HL-60/S4 treated with phorbol 12-myristate 13-acetate at 8.2 ng/mL for 4 days and 3 days (cell line): ENCODE data around the gene ERAL1.
"Not testable (repeated sequence)": the region's sequence is repeated elsewhere in the genome, so short reads cannot be mapped to it uniquely, and the experiment has no call there.

Experiments
- in situ Hi-C: fragments of 300-500 bp; cut with MboI; formaldehyde crosslinking; loops from 2 replicates; pipeline ENCODE4 v1.15.0; 2022; ENCODE audit warnings: low sequenced_read_pairs

Gene ERAL1

DNA sequence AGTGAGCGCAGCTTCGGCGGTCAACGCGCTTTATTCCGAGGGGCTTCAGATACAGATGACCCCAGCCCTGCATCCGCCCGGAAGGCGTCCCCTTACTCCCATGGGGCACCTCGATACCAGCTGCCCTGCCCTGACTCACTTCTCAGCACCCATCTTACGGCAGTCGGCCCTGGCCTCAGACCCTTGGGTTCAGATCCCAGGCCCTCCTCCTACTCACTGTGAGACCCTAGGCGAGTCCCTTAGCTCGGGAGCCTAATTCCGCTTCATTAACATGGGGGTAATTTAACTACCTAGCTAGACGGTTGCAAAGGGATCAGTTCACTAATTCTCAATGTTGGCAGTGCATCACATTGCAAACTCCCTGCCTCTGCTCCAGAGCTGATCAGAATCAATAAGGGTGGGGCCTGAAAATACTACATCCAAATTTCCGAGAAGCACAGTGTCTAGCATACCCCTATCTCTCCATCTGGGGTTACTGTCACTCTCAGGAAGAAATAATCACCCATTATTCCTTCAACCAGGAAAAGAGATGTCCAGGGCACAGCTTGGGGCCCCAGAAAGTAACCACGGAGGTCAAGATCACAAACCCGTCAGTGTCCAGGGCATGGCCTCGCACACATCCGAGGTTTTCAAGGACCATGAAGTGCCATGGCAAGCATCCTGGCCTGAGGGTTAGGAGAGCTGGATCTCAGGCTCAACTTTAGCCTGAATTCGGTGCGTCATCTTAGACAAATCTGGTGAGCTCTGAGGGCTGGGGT, 43.1 kb downstream of the ERAL1 start:
- in situ Hi-C loops: no loop called here

DNA sequence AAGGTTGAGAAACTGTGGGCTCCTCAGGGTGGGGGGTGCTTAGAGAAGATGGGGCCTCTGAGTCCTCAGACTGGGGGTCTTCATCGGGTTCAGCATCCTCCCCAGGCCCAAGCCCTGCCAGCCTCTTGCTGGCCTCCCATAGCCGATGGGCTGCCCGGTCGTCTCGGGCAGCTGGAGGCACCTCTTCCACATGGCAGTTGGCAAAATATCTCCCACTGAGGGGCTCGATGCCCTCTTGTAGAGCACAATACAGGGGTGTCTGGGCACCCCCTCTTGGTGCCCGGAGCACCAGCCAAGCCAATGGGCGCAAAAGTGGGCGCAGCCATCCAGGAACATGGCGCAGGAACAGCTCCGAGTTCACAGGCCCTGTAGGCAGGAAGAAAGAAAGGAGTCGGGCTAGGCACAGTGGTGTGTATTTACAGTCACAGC, 43.7 kb downstream of the ERAL1 start:
- in situ Hi-C loops: no loop called here

DNA sequence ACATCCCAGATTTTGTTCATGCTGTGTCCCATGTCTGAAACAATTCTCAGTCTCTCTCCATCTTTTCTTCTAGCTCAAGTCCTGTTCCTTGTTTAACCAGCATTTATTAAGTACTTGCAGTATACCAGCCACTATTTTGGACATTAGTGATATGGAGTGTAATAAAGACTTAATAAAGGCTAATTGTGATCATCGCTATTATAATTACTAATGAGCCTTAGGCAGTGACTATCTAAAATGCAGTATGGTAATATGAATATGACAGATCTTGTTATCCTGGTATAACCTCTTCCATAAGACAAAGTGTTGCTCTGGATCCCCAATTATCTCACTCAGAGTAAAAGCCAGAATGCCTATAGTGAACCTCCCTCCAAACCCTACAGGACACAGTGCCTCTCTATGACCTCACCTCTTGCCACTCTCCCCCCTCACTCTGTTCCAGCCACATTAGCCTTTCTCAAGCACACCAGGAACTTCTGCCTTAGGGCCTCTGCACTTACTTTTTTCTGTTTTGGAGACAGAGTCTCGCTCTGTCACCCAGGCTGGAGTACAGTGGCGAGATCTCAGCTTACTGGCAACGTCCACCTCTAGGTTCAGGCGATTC, 44.5 kb downstream of the ERAL1 start:
- in situ Hi-C loops: no loop called here

DNA sequence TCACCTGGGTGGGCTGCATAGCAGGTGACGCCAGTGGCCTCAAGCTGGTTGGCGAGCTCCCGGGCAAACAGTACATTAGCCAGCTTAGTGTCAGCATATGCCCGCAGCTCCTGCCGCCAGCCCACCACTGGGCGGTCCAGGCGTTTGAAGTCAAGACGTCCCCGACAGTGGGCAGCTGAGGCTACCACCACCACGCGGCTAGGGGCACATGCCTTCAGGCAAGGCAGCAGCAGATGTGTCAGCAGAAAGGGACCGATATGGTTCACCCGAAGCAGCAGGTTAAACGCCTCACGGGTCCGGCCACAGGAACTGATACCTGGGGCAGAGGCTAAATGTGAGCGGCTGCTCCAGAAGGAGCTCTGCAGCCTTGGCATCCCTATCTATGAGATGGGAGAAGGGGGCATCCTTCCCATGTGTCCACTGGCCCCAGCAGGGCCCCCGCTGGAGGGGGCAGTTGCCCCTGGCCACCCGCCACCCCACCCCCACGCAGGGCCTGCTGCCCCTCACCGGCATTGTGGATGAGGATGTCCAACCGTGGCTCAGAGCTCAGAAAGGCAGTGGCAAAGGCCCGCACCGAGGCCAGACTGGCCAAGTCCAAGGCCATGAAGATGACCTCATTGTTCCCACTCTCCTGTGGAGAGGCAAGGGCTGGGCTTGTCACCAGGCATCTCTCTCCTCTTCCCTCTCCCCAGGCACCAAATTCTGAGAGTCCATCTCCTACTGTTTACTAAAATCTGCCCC, 46.3 kb downstream of the ERAL1 start:
- in situ Hi-C loops: no loop called here

DNA sequence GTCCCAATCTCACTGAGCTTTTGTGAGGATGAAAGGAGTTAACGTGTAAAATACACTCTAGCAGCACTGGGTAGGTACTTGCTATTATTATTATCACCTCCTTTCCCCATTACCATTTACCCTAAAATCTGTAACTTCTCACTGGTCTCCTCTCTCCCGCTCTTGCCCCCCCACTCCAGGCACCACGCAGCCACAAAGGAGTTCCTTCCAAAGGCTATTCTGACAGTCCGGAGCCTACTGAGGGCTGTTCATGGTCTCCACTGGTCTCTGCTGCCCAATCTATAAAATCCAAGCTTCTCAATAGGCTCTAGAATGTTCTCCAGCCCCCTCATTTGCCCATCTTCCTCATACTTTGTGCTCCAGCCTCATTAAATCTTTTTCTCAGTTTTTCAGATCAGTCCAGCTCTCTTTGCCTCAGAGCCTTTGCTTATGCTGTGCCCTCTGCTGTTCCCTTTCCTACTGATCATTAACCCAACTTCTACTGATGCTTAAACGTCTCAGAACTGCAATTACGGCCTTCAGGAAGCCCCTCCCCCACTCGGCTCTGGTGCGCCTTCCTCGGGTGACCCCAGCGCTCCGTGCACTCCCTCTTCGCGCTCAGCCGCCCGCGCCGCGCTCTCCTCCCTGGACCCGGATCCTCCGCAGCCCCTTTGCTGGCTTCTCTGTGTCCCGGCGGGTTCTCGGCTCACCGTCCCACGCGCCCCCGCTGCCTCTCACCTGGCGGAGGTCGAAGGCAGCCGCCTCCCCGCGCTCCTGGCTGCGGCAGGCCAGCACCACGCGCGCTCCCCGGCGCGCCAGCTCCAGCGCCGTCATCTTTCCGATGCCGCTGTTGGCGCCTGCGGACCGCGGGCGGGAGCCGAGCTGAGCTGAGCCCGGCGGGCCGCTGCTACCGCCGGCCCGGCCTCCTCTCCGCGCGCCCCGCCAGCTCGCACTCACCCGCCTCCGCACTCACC, 47.3 kb downstream of the ERAL1 start:
- in situ Hi-C loops: no loop called here

DNA sequence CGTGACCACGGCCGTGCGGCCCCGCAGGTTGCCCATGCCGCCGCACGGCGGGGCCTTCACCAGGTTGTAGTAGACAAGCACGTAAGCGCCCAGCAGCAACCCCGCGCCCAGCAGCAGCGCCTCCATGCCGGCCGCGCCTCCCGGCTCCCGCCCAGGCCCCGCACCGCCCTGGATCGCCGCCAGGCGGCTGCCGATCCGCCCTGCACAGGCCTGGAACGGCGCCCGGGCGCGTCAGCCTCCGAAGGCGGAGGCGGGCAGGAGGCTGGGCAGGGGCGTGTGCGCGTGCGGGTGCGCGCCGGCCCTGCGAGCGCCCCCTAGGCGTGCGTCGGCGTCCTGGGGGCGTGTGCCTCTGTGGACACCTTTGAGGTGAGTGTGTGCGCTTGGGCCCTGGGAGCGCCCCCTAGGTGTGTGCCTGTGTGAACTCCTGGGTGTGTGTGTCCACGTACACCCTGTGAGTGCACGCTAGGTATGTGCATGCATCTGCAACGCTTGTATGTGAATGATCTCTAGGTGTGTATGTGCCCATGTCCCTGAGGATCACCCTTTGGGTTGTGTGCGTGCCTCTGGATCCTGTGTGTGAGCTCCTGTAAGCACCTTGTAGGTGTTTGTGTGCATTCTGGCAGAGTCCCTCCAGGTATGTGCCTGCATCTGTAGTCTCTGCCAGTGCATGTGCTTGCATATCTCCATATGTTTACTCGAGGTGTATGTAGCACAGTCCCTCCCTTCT, 48.2 kb downstream of the ERAL1 start, which contains the start of gene DHRS13:
TSS of gene DHRS13 (minus strand) at position 261 of the 727 bp plus-strand sequence. CDS start at position 126, 135 bp downstream.
- in situ Hi-C loops: no loop called here

DNA sequence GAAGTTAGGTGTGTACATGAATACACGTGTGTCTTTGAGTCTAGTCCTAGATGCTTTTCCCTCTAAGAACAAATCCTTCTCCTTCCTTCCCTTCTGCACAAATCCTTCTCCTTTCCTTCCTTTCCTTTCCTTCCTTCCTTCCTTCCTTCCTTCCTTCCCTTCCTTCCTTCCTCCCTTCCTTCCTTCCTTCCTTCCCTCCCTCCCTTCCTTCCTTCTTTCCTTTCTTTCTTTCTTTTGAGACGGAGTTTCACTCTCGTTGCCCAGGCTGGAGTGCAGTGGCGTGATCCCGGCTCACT, 48.7 kb downstream of the ERAL1 start:
- in situ Hi-C loops: not testable (repeated sequence)

DNA sequence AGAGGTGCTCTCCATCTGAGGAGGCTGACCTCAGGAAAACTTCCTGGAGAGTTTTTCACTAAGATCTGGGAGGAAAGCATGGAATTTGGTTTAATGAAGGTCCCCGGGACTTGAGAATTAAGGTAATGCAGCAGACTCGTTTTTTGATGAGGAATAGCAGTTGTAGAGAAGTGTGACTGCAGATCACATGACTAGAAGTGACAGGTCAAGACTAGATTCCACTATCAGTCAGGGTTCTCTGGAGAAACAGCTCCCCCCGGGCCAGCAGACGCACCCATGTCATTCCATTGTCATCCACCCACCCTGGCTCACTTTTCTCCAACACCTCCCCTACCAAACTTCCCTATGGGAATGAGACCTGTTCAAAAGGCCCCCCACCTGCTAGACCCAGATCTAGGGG, 50.0 kb downstream of the ERAL1 start:
- in situ Hi-C loops: no loop called here

DNA sequence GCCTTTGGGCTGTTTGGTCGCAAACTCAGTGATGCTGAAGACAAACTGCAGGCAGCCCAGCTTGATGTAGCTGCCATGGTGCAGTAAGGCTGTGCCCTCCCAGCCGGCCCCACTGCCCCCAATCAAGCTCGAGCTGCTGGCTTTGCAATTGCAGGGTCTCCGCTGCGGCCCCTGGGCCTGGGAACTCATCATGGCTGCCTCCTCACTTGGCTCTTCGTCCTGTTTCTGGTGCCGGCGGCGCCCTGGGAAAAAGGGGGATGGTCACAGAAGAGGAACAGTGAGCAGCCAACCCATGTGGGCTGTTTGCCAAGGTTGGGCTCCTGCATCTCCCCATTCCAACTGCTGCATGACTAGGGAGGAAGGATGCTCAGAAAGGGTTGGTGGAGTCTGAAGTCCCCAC, 51.5 kb downstream of the ERAL1 start:
- in situ Hi-C loops: no loop called here

DNA sequence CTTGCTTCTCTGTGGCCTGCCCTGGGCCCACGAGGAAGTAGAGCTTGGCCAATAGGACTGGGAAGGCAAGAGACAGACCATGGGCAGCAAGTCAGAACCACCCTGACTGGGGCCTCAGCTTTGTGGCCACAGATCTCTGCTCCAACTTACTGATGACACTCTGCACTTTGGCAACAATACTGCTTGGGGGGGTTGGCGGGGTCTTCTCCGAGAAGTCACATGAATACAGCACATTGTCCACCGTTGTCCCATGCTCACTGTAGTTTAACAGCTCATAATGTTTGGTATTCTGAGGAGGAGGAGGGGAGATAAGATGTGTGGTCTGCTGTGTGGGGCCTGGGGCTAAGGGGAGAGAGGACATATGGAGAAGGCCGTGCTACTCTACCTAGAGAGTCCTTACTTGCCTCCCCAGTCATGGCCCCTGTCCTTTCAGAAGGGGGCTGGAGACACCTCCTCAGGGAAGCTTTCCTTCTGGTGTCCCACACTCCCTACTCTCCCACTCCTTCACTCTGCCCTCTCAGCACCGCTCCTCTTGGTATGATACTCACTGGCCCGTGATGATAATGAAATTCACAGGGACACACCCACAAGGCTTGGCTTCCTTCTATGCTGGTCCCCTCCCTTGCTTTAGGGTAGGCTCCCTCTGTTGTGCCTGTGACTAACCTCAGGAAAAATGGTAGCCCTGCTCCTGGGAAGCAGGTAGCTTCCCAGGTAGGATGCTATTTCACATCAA, 52.1 kb downstream of the ERAL1 start:
- in situ Hi-C loops: no loop called here

DNA sequence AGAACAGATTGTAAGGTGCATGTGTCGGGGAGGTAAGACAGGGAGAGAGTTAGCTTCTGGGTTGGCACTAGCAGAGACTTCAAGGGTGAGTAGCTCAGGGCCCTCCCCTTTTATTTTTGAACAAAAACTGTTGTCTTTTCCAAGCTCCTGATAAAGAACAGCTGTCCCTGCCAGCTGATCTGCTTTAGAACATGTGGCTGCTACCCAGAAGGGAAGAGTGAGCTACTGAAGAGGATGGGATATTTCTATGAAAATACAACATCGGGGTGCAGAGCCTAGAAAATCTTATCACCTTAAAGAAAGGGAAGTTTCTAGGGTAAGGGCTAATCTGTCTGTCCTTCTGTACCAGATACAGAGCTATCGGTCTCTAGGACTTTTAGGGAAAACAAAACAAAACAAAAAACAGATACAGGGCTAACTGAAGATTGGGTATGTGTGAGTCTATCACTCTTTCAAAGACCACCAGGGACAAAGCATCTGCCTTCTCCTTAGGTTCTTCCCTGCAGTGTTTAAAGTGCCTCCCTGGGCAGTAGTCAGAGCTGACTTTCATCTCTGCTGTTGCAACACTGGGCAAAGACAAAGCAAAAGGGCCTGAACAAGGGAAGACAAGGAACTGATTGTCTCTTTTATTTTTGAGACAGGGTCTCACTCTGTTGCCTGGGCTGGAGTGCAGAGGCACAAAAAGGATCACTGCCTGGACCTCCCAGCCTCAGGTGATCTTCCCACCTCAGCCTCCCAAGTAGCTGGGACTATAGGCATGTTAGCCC, 53.1 kb downstream of the ERAL1 start:
- in situ Hi-C loops: no loop called here

DNA sequence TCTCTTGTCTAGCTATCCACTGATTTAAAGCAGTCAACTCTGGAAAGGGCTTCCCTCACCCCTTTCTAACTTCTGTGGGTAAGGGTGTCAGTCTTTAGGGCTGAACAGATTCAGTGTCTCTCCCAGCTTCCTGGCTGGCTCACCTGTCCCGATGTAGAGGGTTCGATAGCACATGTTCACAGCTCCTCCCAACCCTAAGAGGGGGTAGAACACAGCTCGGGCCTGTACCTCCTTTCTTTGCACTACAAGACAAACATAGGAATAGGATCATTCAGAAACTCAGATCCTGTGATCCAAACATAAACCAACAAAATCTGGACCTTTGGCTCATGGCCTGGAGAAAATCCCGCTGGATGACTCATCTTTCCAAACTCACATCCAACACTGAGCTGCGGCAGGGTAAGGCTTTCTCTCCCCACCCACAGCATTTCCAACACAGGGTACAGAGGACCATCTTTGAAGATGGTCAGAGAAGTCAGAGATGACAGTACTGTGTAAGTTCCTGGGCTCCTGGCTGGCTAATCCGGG, 53.9 kb downstream of the ERAL1 start:
- in situ Hi-C loops: no loop called here

DNA sequence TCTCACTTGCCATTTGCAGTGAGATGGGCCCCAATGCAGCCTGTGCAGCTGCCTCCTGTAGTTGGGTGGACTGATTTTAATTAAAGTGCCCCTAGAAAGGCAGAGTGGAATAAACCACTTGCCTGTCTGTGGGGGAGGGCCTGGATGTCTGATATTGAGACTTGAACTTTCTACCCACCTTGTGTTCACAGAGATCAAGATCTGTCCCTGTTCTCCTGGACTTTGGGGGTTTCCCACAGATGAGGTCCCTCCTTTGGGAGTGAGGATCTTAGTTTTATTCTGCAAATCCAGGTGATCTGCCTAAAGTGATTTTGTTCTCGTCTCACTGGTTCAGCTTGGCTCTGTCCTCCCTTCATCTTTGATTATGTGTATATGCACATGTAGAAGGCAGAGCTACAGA, 55.7 kb downstream of the ERAL1 start:
- in situ Hi-C loops: no loop called here
